Thyroid gland (tissue), 4 donors: ENCODE data around the gene ZNF8.

Experiments used
- POLR2A ChIP-seq, 2 donors: fragments of 450-650 bp; IDR thresholded peaks; one replicate each; pipeline ENCODE4 v1.6.1; 2017; ENCODE audit warnings: antibody characterized with exemption in 2 of 2, mild to moderate bottlenecking in 2 of 2, moderate library complexity in 1 of 2
- TF ChIP-seq, protein P1 (sequence below), 6 experiments: fragments of 200-600 bp in 3 of 6; fragments of 450-650 bp in 3 of 6; sonication (generic) in 3 of 6; IDR thresholded peaks; one replicate each; pipeline ENCODE4 v1.5.1; 2016 to 2019; ENCODE audit warnings: antibody characterized with exemption in 6 of 6, mild to moderate bottlenecking in 2 of 6, inconsistent platforms in 1 of 6, moderate library complexity in 1 of 6

DNA sequence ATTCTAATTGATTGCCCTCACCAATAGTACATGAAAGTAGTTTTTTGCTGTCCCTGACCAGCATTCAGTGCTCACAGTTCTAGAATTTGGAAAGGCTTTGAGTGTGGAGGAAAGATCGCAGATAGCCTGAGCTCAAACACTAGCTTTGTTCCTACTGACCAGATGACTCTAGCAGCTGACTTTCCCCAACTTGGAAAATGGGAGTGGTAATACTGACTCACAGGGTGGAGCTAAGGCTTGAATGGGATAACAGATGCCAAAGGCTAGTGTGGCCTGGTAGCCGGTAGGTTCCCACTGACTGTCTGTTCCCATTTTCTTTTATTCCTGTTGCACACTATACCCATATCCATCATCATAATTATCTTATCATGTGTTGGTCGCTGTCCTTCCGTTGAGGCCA, 51.7 kb downstream of the ZNF8 start:
- TF ChIP-seq POLR2A (IDR thresholded peaks at IDR 0.05): no peak
- TF ChIP-seq, protein P1, sequence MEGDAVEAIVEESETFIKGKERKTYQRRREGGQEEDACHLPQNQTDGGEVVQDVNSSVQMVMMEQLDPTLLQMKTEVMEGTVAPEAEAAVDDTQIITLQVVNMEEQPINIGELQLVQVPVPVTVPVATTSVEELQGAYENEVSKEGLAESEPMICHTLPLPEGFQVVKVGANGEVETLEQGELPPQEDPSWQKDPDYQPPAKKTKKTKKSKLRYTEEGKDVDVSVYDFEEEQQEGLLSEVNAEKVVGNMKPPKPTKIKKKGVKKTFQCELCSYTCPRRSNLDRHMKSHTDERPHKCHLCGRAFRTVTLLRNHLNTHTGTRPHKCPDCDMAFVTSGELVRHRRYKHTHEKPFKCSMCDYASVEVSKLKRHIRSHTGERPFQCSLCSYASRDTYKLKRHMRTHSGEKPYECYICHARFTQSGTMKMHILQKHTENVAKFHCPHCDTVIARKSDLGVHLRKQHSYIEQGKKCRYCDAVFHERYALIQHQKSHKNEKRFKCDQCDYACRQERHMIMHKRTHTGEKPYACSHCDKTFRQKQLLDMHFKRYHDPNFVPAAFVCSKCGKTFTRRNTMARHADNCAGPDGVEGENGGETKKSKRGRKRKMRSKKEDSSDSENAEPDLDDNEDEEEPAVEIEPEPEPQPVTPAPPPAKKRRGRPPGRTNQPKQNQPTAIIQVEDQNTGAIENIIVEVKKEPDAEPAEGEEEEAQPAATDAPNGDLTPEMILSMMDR (IDR thresholded peaks at IDR 0.05): no peak
